Esophagus squamous epithelium (tissue), 5 donors: ENCODE data around the gene CSNK2B. TPM values are rescaled to one million over a fixed set of nuclear protein-coding genes. Genes with fewer than 3 reads are reported as not detected.

Experiments
- DNase-seq: peaks from one replicate; lab custom pipeline; 2025; lab: John Stamatoyannopoulos, UW
- H3K27ac ChIP-seq, 4 donors: fragments of 200-600 bp; sonication (generic); one replicate each; pipeline ENCODE4 v1.5.1; 2016 to 2019; ENCODE audit warnings: mild to moderate bottlenecking in 1 of 4
- H3K27me3 ChIP-seq, 4 donors: fragments of 200-600 bp; sonication (generic); 1 replicate in 3 of 4; 2 replicates in 1 of 4; pipeline versions ENCODE4 v1.5.1 to v1.6.0; 2017 to 2021; ENCODE audit warnings: antibody characterized with exemption in 1 of 4
- H3K36me3 ChIP-seq, 3 donors: fragments of 200-600 bp; sonication (generic); one replicate each; pipeline ENCODE4 v1.5.1; 2016 to 2019
- H3K4me1 ChIP-seq, 3 donors: fragments of 200-600 bp; sonication (generic); one replicate each; pipeline ENCODE4 v1.5.1; 2017 to 2019
- H3K4me3 ChIP-seq, 4 donors: fragments of 200-600 bp; sonication (generic); 1 replicate in 3 of 4; 2 replicates in 1 of 4; pipeline ENCODE4 v1.5.1; 2016 to 2019; ENCODE audit warnings: mild to moderate bottlenecking in 2 of 4, moderate library complexity in 1 of 4
- H3K9me3 ChIP-seq, 3 donors: fragments of 200-600 bp; sonication (generic); one replicate each; pipeline ENCODE4 v1.5.1; 2016 to 2019
- CTCF ChIP-seq, 6 experiments: fragments of 450-650 bp in 4 of 6; fragments of 200-600 bp in 2 of 6; sonication (generic) in 2 of 6; IDR thresholded peaks; one replicate each; pipeline ENCODE4 v1.5.1; 2016 to 2019; ENCODE audit warnings: antibody characterized with exemption in 6 of 6, mild to moderate bottlenecking in 4 of 6, moderate library complexity in 4 of 6
- POLR2A ChIP-seq, 4 donors: fragments of 450-650 bp; IDR thresholded peaks; one replicate each; pipeline ENCODE4 v1.6.1; 2017; ENCODE audit warnings: antibody characterized with exemption in 4 of 4, mild to moderate bottlenecking in 4 of 4, moderate library complexity in 3 of 4
- WGBS, 2 donors: methylation state at CpG; one replicate each; pipeline ENCODE4 v1.1.5; 2018; 5-methylcytosine and 5-hydroxymethylcytosine counted together
- intact Hi-C: fragments of 100-400 bp; cut with DNase I; formaldehyde crosslinking; loops from one replicate; pipeline ENCODE4 v1.15.0; 2022
- total RNA-seq, 4 donors: library from RNA; depleted of rRNA; stranded (reverse); fragments of >200 nt; gene quantifications; one replicate each; pipeline ENCODE4 v1.1.0, GENCODE V29; 2016
- donor health status: DM: yes; HTN: yes; CAD: no.

CSNK2B gene
- total RNA-seq, 4 donors from 2014 or later: 155 to 204 (median 186) TPM

- H3K27me3 ChIP-seq: no peaks in the 10 kb centered on the region
- H3K4me1 ChIP-seq: peaks cover 11 to 35% (median 14%) of the 10 kb centered on the region in 3 donors
- peaks cover 27 to 32% (median 28%) of the 10 kb centered on the region in 3 donors for H3K36me3 ChIP-seq
- peak overlapping the region; percentile 80 to 98 (median 86) for H3K4me3 ChIP-seq
- DNase-seq: no peak
- intact Hi-C loops: no loop called here
- no peaks in the 10 kb centered on the region for H3K9me3 ChIP-seq
- H3K27ac ChIP-seq: peak overlapping the region; percentile 97 to 99 (median 98)
- TF ChIP-seq CTCF (IDR thresholded peaks at IDR 0.05) (no peak), POLR2A (IDR thresholded peaks at IDR 0.05) (no peak)
- WGBS, 2 donors: 3 to 6% methylated on average over 15 of the region's 15 CpGs
Measured at GRCh38 chr6:31621320-31621939, 44.5 kb upstream of the CSNK2B start.

GRCh38 chr6:31621991-31622390, 43.9 kb upstream of the CSNK2B start:
- DNase-seq: no peak
- H3K27ac ChIP-seq: peak overlapping the region; percentile 97 to 99 (median 98)
- H3K27me3 ChIP-seq: no peaks in the 10 kb centered on the region
- H3K36me3 ChIP-seq: peaks cover 33 to 38% (median 34%) of the 10 kb centered on the region in 3 donors
- peak overlapping the region; percentile 80 to 98 (median 86) for H3K4me3 ChIP-seq
- WGBS, 2 donors: 15 to 20% methylated on average over 4 of the region's 4 CpGs
- peaks cover 11 to 35% (median 14%) of the 10 kb centered on the region in 3 donors for H3K4me1 ChIP-seq
- H3K9me3 ChIP-seq: no peaks in the 10 kb centered on the region
- TF ChIP-seq POLR2A (IDR thresholded peaks at IDR 0.05): no peak
- no peak for TF ChIP-seq CTCF (IDR thresholded peaks at IDR 0.05)
- intact Hi-C loops: no loop called here

GRCh38 chr6:31622684-31623091, 43.2 kb upstream of the CSNK2B start:
- intact Hi-C loops: no loop called here
- Histone ChIP-seq H3K36me3 (peaks cover 38 to 45% (median 41%) of the 10 kb centered on the region in 3 donors), H3K27ac (peak overlapping the region; percentile 97 to 99 (median 98)), H3K4me1 (peaks cover 11 to 35% (median 14%) of the 10 kb centered on the region in 3 donors), H3K27me3 (no peaks in the 10 kb centered on the region), H3K4me3 (peak overlapping the region in 3 of 4 donors; percentile 80 to 98 (median 91)), H3K9me3 (no peaks in the 10 kb centered on the region)
- no peak for DNase-seq
- no peak for TF ChIP-seq POLR2A (IDR thresholded peaks at IDR 0.05)
- TF ChIP-seq CTCF (IDR thresholded peaks at IDR 0.05): no peak
- 22 to 29% methylated on average over 10 of the region's 10 CpGs for WGBS, 2 donors

GRCh38 chr6:31624070-31624469, 41.8 kb upstream of the CSNK2B start:
- no peak overlapping the region for H3K27ac ChIP-seq
- no peak overlapping the region for H3K4me3 ChIP-seq
- DNase-seq: no peak
- H3K27me3 ChIP-seq: no peaks in the 10 kb centered on the region
- intact Hi-C loops: no loop called here
- peaks cover 11 to 35% (median 14%) of the 10 kb centered on the region in 3 donors for H3K4me1 ChIP-seq
- TF ChIP-seq POLR2A (IDR thresholded peaks at IDR 0.05) (no peak), CTCF (IDR thresholded peaks at IDR 0.05) (no peak)
- no peaks in the 10 kb centered on the region for H3K9me3 ChIP-seq
- peaks cover 52 to 59% (median 52%) of the 10 kb centered on the region in 3 donors for H3K36me3 ChIP-seq
- WGBS, 2 donors: 65 to 86% methylated on average over 5 to 10 of the region's 10 CpGs

- DNase-seq: no peak
Measured at GRCh38 chr6:31626952-31627351, 38.9 kb upstream of the CSNK2B start.

More at GRCh38 chr6:31626952-31627351, 38.9 kb upstream of the CSNK2B start:
- peaks cover 74 to 88% (median 77%) of the 10 kb centered on the region in 3 donors for H3K36me3 ChIP-seq
- H3K27ac ChIP-seq: no peak overlapping the region
- H3K4me3 ChIP-seq: no peak overlapping the region
- TF ChIP-seq CTCF (IDR thresholded peaks at IDR 0.05) (no peak), POLR2A (IDR thresholded peaks at IDR 0.05) (no peak)
- 93 to 95% methylated on average over 3 to 6 of the region's 10 CpGs for WGBS, 2 donors
- peaks cover 6 to 20% (median 10%) of the 10 kb centered on the region in 3 donors for H3K4me1 ChIP-seq
- H3K9me3 ChIP-seq: no peaks in the 10 kb centered on the region
- intact Hi-C loops: no loop called here
- no peaks in the 10 kb centered on the region for H3K27me3 ChIP-seq
